Vagina (tissue), 2 donors: ENCODE measurements around the gene SLC12A8.
A peak's percentile ranks its signal among the peaks of the same experiment; 100 is the strongest.

Experiments used
- CTCF ChIP-seq, 3 experiments: fragments of 450-650 bp in 2 of 3; fragments of 200-600 bp in 1 of 3; sonication (generic) in 1 of 3; IDR thresholded peaks; one replicate each; pipeline ENCODE4 v1.5.1; 2017 to 2019; ENCODE audit warnings: antibody characterized with exemption in 3 of 3, mild to moderate bottlenecking in 2 of 3, moderate library complexity in 2 of 3
- POLR2A ChIP-seq, 2 donors: fragments of 450-650 bp; IDR thresholded peaks; one replicate each; pipeline ENCODE4 v1.6.1; 2017; ENCODE audit warnings: antibody characterized with exemption in 2 of 2, mild to moderate bottlenecking in 2 of 2, moderate library complexity in 2 of 2
- POLR2AphosphoS5 ChIP-seq, 2 donors: sonication (generic); formaldehyde crosslinking; IDR thresholded peaks; one replicate each; pipeline ENCODE4 v1.9.0; 2017; ENCODE audit warnings: antibody characterized with exemption in 2 of 2, mild to moderate bottlenecking in 2 of 2, low read depth in 1 of 2; ENCODE audit not compliant: insufficient read depth in 1 of 2

GRCh38 chr3:125116311-125117080 is 96.1 kb downstream of the SLC12A8 start:
- TF ChIP-seq CTCF (IDR thresholded peaks at IDR 0.05) (no peak), POLR2AphosphoS5 (IDR thresholded peaks at IDR 0.05; ENCODE audit: insufficient read depth in 1 of 2, low read depth in 1 of 2) (peak in 1 of 2 donors; percentile 36), POLR2A (IDR thresholded peaks at IDR 0.05) (no peak)
